ENCODE data around the gene TTC23. TPM values are rescaled to one million over a fixed set of nuclear protein-coding genes. Genes with fewer than 3 reads are reported as not detected.

The TTC23 gene
- total RNA-seq, 1 donor from 2014 or later = 32.3 TPM

- H3K27ac Mint-ChIP-seq = no peak overlapping the region
- peaks cover 47% of the 10 kb centered on the region for H3K4me1 Mint-ChIP-seq
- H3K27me3 Mint-ChIP-seq (ENCODE audit: low read depth) = no peaks in the 10 kb centered on the region
- H3K9me3 Mint-ChIP-seq = no peaks in the 10 kb centered on the region
- H3K4me3 Mint-ChIP-seq = no peak overlapping the region
- TF ChIP-seq CTCF (IDR thresholded peaks at IDR 0.05; ENCODE audit: unreplicated experiment) = no peak
- DNase-seq (ENCODE audit: low spot score in 2 of 2, unreplicated experiment in 2 of 2) = no peak
- peaks cover 2% of the 10 kb centered on the region for H3K36me3 Mint-ChIP-seq
Observed at GRCh38 chr15:99121207-99121606, 128.2 kb downstream of the TTC23 start.

- no peaks in the 10 kb centered on the region for H3K9me3 Mint-ChIP-seq
- H3K4me1 Mint-ChIP-seq = peaks cover 45% of the 10 kb centered on the region
- no peaks in the 10 kb centered on the region for H3K27me3 Mint-ChIP-seq (ENCODE audit: low read depth)
- H3K36me3 Mint-ChIP-seq = peaks cover 2% of the 10 kb centered on the region
- DNase-seq (ENCODE audit: low spot score in 2 of 2, unreplicated experiment in 2 of 2) = no peak
- TF ChIP-seq CTCF (IDR thresholded peaks at IDR 0.05; ENCODE audit: unreplicated experiment) = no peak
- H3K27ac Mint-ChIP-seq = no peak overlapping the region
- H3K4me3 Mint-ChIP-seq = no peak overlapping the region
Observed at GRCh38 chr15:99120050-99120777, 129.2 kb downstream of the TTC23 start.

- Mint-ChIP-seq H3K27ac (no peak overlapping the region), H3K4me3 (no peak overlapping the region), H3K36me3 (peaks cover 2% of the 10 kb centered on the region), H3K27me3 (ENCODE audit: low read depth) (no peaks in the 10 kb centered on the region), H3K4me1 (peaks cover 36% of the 10 kb centered on the region), H3K9me3 (no peaks in the 10 kb centered on the region)
- no peak for TF ChIP-seq CTCF (IDR thresholded peaks at IDR 0.05; ENCODE audit: unreplicated experiment)
- DNase-seq (ENCODE audit: low spot score in 2 of 2, unreplicated experiment in 2 of 2) = no peak
Observed at GRCh38 chr15:99118801-99119546, 130.4 kb downstream of the TTC23 start.

- no peaks in the 10 kb centered on the region for H3K9me3 Mint-ChIP-seq
- no peak for DNase-seq (ENCODE audit: low spot score in 2 of 2, unreplicated experiment in 2 of 2)
- H3K27me3 Mint-ChIP-seq (ENCODE audit: low read depth) = no peaks in the 10 kb centered on the region
- H3K4me3 Mint-ChIP-seq = no peak overlapping the region
- no peak for TF ChIP-seq CTCF (IDR thresholded peaks at IDR 0.05; ENCODE audit: unreplicated experiment)
- peaks cover 2% of the 10 kb centered on the region for H3K36me3 Mint-ChIP-seq
- no peak overlapping the region for H3K27ac Mint-ChIP-seq
- peaks cover 29% of the 10 kb centered on the region for H3K4me1 Mint-ChIP-seq
Observed at GRCh38 chr15:99118258-99118632, 131.1 kb downstream of the TTC23 start.

GRCh38 chr15:99117563-99118257 is 131.7 kb downstream of the TTC23 start:
- Mint-ChIP-seq H3K27ac (no peak overlapping the region), H3K36me3 (peaks cover 2% of the 10 kb centered on the region)

More at GRCh38 chr15:99117563-99118257, 131.7 kb downstream of the TTC23 start:
- TF ChIP-seq CTCF (IDR thresholded peaks at IDR 0.05; ENCODE audit: unreplicated experiment) = no peak
- H3K4me1 Mint-ChIP-seq = peaks cover 24% of the 10 kb centered on the region
- DNase-seq (ENCODE audit: low spot score in 2 of 2, unreplicated experiment in 2 of 2) = no peak
- H3K27me3 Mint-ChIP-seq (ENCODE audit: low read depth) = no peaks in the 10 kb centered on the region
- H3K4me3 Mint-ChIP-seq = no peak overlapping the region
- no peaks in the 10 kb centered on the region for H3K9me3 Mint-ChIP-seq

Data from mesothelial cell of epicardium (in vitro differentiated cells).